Thyroid gland (tissue), 4 donors: ENCODE measurements around the gene FBXO4.

ENCODE experiments used
- POLR2A ChIP-seq, 2 donors: fragments of 450-650 bp; IDR thresholded peaks; one replicate each; pipeline ENCODE4 v1.6.1; 2017; ENCODE audit warnings: antibody characterized with exemption in 2 of 2, mild to moderate bottlenecking in 2 of 2, moderate library complexity in 1 of 2
- TF ChIP-seq, protein P1 (sequence below), 6 experiments: fragments of 200-600 bp in 3 of 6; fragments of 450-650 bp in 3 of 6; sonication (generic) in 3 of 6; IDR thresholded peaks; one replicate each; pipeline ENCODE4 v1.5.1; 2016 to 2019; ENCODE audit warnings: antibody characterized with exemption in 6 of 6, mild to moderate bottlenecking in 2 of 6, inconsistent platforms in 1 of 6, moderate library complexity in 1 of 6

DNA sequence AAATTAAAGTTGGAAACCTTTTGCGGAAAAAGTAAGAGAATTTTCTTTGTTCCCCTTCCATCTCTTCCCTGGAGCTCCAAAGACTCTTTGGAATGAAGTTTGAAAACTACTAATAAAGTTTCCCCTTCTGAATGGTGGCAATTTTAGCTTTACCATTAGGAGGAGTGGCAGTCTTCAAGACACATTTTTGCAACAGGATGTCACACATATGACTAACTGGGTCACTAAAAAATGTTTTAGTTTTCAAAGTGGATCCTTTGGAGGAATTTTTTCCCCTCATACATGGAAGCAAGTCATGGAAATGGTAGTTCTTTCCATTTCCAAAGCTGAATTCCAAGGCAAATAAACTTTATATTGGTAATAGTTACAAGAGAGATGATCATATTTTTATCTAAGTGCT is 15.6 kb downstream of the FBXO4 start:
- TF ChIP-seq, protein P1, sequence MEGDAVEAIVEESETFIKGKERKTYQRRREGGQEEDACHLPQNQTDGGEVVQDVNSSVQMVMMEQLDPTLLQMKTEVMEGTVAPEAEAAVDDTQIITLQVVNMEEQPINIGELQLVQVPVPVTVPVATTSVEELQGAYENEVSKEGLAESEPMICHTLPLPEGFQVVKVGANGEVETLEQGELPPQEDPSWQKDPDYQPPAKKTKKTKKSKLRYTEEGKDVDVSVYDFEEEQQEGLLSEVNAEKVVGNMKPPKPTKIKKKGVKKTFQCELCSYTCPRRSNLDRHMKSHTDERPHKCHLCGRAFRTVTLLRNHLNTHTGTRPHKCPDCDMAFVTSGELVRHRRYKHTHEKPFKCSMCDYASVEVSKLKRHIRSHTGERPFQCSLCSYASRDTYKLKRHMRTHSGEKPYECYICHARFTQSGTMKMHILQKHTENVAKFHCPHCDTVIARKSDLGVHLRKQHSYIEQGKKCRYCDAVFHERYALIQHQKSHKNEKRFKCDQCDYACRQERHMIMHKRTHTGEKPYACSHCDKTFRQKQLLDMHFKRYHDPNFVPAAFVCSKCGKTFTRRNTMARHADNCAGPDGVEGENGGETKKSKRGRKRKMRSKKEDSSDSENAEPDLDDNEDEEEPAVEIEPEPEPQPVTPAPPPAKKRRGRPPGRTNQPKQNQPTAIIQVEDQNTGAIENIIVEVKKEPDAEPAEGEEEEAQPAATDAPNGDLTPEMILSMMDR (IDR thresholded peaks at IDR 0.05): no peak
- TF ChIP-seq POLR2A (IDR thresholded peaks at IDR 0.05): no peak
